Hematopoietic multipotent progenitor cell treated with erythropoietin and hydrocortisone succinate and interleukin-3 and kit ligand, for 17 days (in vitro differentiated cells): ENCODE results near the gene TNFAIP2.
"Not testable (repeated sequence)": the region's sequence is repeated elsewhere in the genome, so short reads cannot be mapped to it uniquely, and the experiment has no call there.

Experiments used
- DNase-seq: peaks from one replicate; pipeline ENCODE4 v3.0.0-alpha.2; 2015; ENCODE audit warnings: low spot score

Gene TNFAIP2

DNA sequence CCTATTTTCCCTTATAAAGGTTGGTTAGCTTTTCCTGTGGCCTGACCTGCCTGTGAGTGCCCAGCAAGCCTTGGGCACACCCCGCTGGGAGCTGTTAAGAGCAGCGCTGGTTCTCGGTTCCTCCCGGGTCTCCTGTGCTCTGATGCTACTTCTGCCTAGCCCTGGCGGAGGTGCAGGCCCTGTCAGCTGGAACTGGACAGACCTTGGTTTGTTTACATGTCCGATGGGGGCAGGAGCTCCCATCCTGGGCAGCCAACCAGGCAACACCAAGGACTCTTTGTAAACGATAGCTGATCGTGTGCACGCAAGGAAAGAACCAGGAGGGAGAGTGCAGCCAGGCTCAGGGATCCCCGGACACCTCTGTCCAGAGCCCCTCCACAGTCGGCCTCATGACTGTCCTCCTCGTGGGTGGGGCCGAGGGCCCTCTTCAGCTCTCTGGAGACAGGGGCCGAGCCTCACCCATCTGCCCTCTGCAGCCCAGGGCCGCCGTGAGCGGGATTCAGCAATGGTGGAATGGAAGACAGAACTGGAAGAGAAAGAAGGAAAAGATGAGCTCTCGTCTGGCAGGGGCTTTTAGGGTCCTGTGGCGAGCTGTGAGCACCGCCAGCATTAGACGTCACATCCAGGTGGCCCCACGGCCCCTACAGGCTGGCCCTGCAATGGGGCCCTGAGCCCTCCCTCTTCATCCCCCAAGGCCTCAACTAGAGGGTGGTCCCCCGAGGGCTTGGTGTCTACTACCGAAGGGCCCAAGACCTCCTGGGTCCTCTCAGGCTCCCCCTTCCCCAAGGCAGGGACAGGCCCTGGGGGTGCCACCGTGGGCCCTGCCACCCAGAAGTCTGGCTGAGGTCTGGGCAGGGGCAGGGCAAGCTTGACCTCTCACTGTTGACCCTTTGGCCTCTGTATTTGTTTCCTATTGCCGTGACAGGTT lies 12.3 kb downstream of the TNFAIP2 start:
- DNase-seq: no peak

GRCh38 chr14:103136388-103137271 lies 13.4 kb downstream of the TNFAIP2 start:
- DNase-seq: peak; percentile 58

GRCh38 chr14:103137689-103138300 lies 14.5 kb downstream of the TNFAIP2 start:
- no peak for DNase-seq

- DNase-seq: no peak
These were observed 15.3 kb downstream of the TNFAIP2 start for GRCh38 chr14:103138301-103139131.

DNA sequence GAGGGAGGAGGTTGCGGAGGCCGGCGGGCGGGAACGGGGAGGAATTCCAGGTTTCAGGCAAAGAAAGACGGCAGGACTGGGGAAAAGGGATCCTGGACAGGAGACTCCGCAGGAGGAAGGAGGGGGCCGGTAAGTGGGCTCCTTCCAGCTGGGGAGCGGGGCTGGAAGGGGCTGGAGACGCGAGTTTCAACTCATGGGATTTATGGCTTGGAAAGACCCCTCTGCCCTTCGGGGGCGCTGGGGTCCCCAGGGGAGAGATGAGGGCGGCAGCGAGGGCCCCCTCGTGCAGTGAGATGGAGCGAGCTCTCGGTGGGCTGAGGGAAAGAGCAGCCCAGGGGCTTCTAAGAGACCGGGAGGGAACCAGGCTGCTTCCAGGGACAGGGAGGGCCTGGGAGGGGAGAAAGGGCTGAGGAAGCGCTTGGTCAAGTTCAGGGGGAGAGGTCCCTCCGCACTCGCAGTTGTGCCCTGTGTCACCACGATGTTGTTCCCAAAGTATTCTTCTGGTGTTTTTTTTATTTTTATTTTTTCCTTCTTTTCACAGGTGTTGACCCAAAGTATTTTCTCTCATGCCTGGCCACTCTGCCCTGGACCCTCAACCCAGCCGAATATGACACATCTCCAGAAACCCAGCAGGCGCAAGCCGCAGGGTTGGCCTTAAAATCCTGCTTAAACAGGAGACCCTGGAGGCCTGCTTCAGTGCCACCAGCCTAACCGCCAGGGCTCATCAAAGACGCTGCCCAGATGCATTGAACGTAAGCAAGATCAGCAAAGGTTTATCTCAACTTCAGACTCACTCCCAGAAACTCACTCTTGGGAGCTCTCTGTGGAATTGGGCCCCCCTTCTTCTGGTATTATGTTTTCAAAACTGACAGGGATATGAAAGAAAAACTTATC lies 16.1 kb downstream of the TNFAIP2 start:
- DNase-seq: no peak

GRCh38 chr14:103140316-103141109 lies 17.3 kb downstream of the TNFAIP2 start:
- DNase-seq: peak; percentile 24

DNA sequence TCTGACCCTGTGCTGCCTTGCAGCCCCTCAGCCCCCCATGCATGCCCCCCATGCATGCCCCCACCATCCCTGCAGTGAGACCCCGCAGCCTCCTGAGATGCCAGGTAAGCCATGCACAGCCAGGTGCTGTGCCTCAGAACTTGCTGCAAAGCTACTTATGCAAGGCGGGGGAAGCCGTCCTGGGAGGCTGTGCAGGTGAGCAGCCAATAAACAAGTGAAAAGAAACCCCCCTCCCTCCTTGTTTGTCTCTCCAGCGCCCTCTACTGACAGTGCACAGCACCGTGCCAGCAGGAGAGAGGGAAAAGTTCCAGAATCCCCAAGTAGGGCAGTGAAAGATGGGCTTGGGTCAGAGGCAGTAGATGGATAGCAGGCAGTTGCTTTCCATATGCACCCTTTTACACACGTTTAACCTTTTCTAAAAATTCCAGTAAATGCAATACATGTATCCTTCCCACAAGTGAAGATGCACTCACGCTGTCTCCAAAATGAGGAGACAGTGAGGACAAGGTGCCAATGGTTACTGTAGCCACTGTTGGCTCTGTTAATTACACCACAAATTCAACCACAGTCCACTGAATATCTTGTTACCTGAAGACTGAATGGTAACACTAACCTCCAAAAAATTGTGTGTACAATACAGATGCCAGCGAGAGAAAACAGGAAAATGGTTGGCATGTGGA lies 18.0 kb downstream of the TNFAIP2 start:
- DNase-seq: peak; percentile 33

GRCh38 chr14:103142026-103142425 lies 18.8 kb downstream of the TNFAIP2 start:
- no peak for DNase-seq

- DNase-seq: no peak
These were observed 19.6 kb downstream of the TNFAIP2 start for GRCh38 chr14:103142721-103143302.

DNA sequence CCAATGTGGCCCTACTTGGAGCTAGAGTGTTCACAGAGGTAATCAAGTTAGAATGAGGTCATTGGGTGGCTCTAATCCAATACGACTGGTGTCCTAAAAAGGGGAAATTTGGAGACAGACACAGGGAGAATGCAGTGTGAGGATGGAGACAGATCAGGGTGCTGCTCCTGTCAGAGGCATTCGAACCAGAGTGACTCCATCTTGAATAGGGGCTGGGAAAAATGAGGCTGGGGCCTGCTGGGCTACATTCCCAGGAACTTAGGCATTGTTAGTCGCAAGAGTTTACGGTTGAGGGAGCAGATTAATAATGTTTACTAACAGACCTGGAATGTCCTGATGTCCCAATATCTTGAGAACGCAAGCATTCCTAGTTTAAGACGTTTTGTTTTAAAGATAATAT lies 20.2 kb downstream of the TNFAIP2 start:
- DNase-seq: peak; percentile 14

GRCh38 chr14:103144085-103144484 lies 20.8 kb downstream of the TNFAIP2 start:
- peak; percentile 75 for DNase-seq

- no peak for DNase-seq
These were observed 23.0 kb downstream of the TNFAIP2 start for GRCh38 chr14:103146141-103146709.

DNA sequence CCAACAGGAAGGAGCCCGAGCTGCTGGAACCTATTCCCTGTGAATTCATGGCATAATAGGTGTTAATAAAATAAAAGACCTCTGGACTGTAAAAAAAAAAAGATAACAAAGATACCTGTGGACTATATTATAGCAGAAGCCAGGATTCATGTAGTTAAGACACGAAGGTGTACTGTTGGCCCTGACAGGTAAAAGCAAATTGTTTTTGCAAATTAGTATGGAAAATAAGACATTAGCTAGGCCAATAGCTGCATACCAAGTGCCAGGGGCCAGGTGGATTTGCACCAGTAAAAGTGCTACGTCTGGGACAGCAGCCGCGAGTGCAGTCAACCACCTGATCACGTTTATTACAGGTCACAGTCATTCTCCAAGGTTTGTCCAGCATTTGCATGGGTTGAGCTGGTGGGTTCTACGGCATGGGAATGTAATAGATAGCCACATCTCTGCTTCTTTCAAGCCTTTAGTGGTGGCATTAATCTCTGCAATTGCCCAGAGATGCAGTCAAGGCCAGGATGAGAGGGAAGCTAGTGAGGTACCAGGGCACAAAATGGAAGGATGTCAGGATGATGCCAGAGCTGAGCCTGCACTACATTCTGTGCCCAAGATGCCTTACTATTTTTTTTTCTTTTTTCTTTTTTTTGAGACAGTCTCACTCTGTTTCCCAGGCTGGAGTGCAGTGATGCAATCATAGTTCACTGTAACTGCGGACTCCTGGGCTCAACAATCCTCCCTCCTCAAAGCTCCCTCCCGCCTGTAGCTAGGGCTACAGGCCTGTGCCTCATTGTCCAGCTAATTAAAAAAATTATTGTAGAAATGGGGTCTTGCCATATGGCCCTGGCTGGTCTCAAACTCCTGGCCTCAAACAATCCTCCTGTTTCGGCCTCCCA lies 26.3 kb downstream of the TNFAIP2 start:
- DNase-seq: no peak

DNA sequence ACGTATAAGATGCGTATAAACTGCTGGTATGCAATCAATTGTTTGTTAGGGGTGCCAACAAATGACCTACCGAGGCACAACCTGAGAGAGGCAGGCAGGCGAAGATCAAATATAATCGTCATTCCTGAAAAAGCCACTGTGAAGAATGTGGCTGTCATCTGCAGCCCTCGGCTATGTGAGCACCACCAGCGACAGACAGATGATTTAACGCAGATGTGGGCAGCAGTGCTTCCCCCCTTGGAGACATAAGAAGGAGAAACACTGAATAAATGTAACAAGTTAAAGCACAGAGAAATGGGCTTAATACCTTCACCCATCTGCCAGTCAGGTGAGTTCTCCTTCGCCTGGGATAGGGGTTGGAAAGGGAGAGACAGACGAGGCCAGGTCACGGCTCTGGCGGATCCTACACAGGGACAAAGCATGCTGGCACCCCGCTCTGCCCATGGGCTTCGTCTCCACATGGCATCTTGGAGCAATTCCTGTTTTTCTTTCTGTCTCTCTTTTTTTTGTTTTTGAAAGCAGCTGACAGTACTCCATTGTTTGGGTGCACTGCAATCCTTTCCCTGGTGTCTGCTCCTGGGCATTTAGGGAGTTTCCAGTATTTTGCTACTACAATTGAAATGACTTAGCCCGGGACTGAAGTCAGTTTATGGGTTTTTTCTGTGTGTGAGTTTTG lies 28.1 kb downstream of the TNFAIP2 start:
- no peak for DNase-seq

DNA sequence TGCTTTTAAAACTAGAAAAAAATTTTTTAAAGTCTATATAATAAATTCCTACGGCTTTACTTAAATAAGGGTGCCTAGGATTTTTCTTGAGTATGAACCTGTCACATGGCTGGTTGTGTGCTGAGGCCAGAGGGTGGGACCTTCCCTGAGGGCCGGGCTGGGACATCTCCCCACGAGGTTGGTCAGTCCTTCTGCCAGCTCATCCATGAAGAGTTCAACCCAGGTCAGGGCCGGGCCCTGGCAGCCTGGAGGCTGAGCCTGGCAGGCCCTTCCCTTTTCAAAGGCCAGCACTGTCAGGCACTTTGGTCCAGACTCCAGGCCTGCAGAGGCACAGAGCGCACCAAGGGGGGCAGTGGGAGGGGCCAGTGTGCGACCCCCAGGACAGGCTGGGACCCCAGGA lies 31.7 kb downstream of the TNFAIP2 start:
- peak; percentile 59 for DNase-seq

DNA sequence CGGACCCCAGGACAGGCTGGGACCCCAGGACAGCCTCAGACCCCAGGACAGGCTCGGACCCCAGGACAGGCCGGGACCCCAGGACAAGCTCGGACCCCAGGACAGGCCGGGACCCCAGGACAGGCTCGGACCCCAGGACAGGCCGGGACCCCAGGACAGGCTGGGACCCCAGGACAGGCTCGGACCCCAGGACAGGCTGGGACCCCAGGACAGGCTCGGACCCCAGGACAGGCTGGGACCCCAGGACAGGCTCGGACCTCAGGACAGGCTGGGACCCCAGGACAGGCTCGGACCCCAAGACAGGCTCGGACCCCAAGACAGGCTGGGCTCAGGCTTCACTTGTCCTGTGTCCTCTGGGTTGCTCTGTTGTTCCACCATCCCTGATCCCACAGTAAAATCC lies 32.2 kb downstream of the TNFAIP2 start:
- not testable (repeated sequence) for DNase-seq
